GM23338 (cell line): Measurements from ENCODE around the gene ZNF398. TPM values are rescaled to one million over a fixed set of nuclear protein-coding genes. Genes with fewer than 3 reads are reported as not detected.

Experiments
- ATAC-seq: fragments of 200-7000 bp; cut with Tn5 transposase; 3 replicates; pipeline ENCODE4 v1.9.1; 2020
- DNase-seq: peaks from one replicate; pipeline ENCODE4 v3.0.0-alpha.2; 2015; ENCODE audit warnings: low spot score
- H2AFZ ChIP-seq: fragments of 200-600 bp; sonication (generic); 2 replicates; pipeline ENCODE4 v1.8.0; 2016; ENCODE audit warnings: antibody characterized with exemption, mild to moderate bottlenecking, moderate library complexity
- H3F3A ChIP-seq: fragments of 200-600 bp; sonication (generic); replicated peaks from 2 replicates; pipeline ENCODE4 v1.8.0; 2017; ENCODE audit warnings: antibody characterized with exemption, mixed run types, low read depth
- H3K27ac ChIP-seq: fragments of 200-600 bp; sonication (generic); 2 replicates; pipeline ENCODE4 v1.6.1; 2016; ENCODE audit warnings: low read depth
- H3K27me3 ChIP-seq: fragments of 200-600 bp; sonication (generic); 2 replicates; pipeline ENCODE4 v1.8.0; 2016; ENCODE audit warnings: mild to moderate bottlenecking, mixed run types, moderate library complexity; ENCODE audit not compliant: insufficient read depth
- H3K36me3 ChIP-seq: fragments of 200-600 bp; sonication (generic); 2 replicates; pipeline ENCODE4 v1.8.0; 2016; ENCODE audit warnings: mild to moderate bottlenecking; ENCODE audit not compliant: insufficient read depth
- H3K4me1 ChIP-seq: fragments of 200-600 bp; sonication (generic); 2 replicates; pipeline ENCODE4 v1.8.0; 2016; ENCODE audit warnings: mild to moderate bottlenecking, moderate library complexity; ENCODE audit not compliant: insufficient read depth
- H3K4me2 ChIP-seq: fragments of 200-600 bp; sonication (generic); 2 replicates; pipeline ENCODE4 v1.7.1; 2017; ENCODE audit warnings: mixed run types
- H3K4me3 ChIP-seq: fragments of 200-600 bp; sonication (generic); 2 replicates; pipeline ENCODE4 v1.6.1; 2016; ENCODE audit warnings: mixed run types
- H3K79me2 ChIP-seq: fragments of 200-600 bp; sonication (generic); replicated peaks from 2 replicates; pipeline ENCODE4 v1.8.0; 2017; ENCODE audit warnings: mild to moderate bottlenecking; ENCODE audit not compliant: insufficient read depth
- H3K9me2 ChIP-seq: fragments of 200-600 bp; sonication (generic); 2 replicates; pipeline ENCODE4 v1.8.0; 2017; ENCODE audit not compliant: insufficient read depth
- H4K20me1 ChIP-seq: fragments of 200-600 bp; sonication (generic); replicated peaks from 2 replicates; pipeline ENCODE4 v1.8.0; 2017; ENCODE audit warnings: mild to moderate bottlenecking; ENCODE audit not compliant: insufficient read depth
- H3K27ac Mint-ChIP-seq: 2 replicates; pipeline ENCODE4 v1.8.0; 2020; ENCODE audit warnings: inconsistent platforms, mild to moderate bottlenecking, moderate library complexity, mixed read lengths
- H3K27me3 Mint-ChIP-seq: 3 replicates; pipeline ENCODE4 v1.8.0; 2022; ENCODE audit warnings: low read depth, mild to moderate bottlenecking, moderate library complexity, mixed read lengths, inconsistent platforms; ENCODE audit not compliant: insufficient read depth, poor library complexity
- H3K36me3 Mint-ChIP-seq: 3 replicates; pipeline ENCODE4 v1.8.0; 2021; ENCODE audit warnings: low read depth, mild to moderate bottlenecking, inconsistent platforms, moderate library complexity, mixed read lengths
- H3K4me1 Mint-ChIP-seq: 3 replicates; pipeline ENCODE4 v1.8.0; 2020; ENCODE audit warnings: mild to moderate bottlenecking, inconsistent platforms, mixed read lengths
- H3K4me3 Mint-ChIP-seq: 3 replicates; pipeline ENCODE4 v1.8.0; 2021; ENCODE audit warnings: moderate library complexity, mild to moderate bottlenecking, inconsistent platforms, mixed read lengths
- H3K9me3 Mint-ChIP-seq: 3 replicates; pipeline ENCODE4 v1.8.0; 2020; ENCODE audit warnings: moderate library complexity, mild to moderate bottlenecking, inconsistent platforms, mixed read lengths
- CREB1 ChIP-seq: fragments of 250-450 bp; sonication (Bioruptor Pico); IDR thresholded peaks from 2 replicates; pipeline ENCODE4 v1.5.0; 2020; ENCODE audit warnings: low read depth, mild to moderate bottlenecking, moderate library complexity
- CTCF ChIP-seq, 2 experiments: fragments of 200-600 bp in 1 of 2; sonication (generic) in 1 of 2; conservative IDR thresholded peaks; 2 replicates each; pipeline versions ENCODE4 v1.5.1 to v1.6.1; 2016 to 2017; ENCODE audit warnings: antibody characterized with exemption in 2 of 2, low read depth in 2 of 2, mild to moderate bottlenecking in 2 of 2, moderate library complexity in 1 of 2
- ETS1 ChIP-seq: IDR thresholded peaks from 2 replicates; pipeline ENCODE4 v1.6.1; 2016; ENCODE audit warnings: antibody characterized with exemption
- EZH2 ChIP-seq: fragments of 200-600 bp; sonication (generic); IDR thresholded peaks from one replicate; pipeline ENCODE4 v1.8.0; 2017; ENCODE audit warnings: antibody characterized with exemption, mild to moderate bottlenecking, low read depth; ENCODE audit not compliant: unreplicated experiment
- EZH2phosphoT487 ChIP-seq: fragments of 200-600 bp; sonication (generic); IDR thresholded peaks from one replicate; pipeline ENCODE4 v1.8.1; 2018; ENCODE audit warnings: antibody characterized with exemption; ENCODE audit not compliant: unreplicated experiment
- JUNB ChIP-seq: IDR thresholded peaks from one replicate; pipeline ENCODE4 v1.6.1; 2016; ENCODE audit warnings: antibody characterized with exemption; ENCODE audit not compliant: unreplicated experiment
- NANOG ChIP-seq: IDR thresholded peaks from 2 replicates; pipeline ENCODE4 v1.6.1; 2016; ENCODE audit warnings: antibody characterized with exemption, borderline replicate concordance
- POLR2AphosphoS5 ChIP-seq: IDR thresholded peaks from 2 replicates; pipeline ENCODE4 v1.6.1; 2016; ENCODE audit warnings: antibody characterized with exemption, low read depth
- REST ChIP-seq: IDR thresholded peaks from one replicate; pipeline ENCODE4 v1.6.1; 2018; ENCODE audit warnings: antibody characterized with exemption; ENCODE audit not compliant: unreplicated experiment
- STAT1 ChIP-seq: IDR thresholded peaks from one replicate; pipeline ENCODE4 v1.6.1; 2016; ENCODE audit warnings: antibody characterized with exemption; ENCODE audit not compliant: unreplicated experiment
- ZNF114 ChIP-seq: fragments of 250-450 bp; sonication (Bioruptor Pico); IDR thresholded peaks from 2 replicates; pipeline ENCODE4 v1.5.0; 2020; ENCODE audit warnings: mild to moderate bottlenecking, moderate library complexity
- ZNF331 ChIP-seq: fragments of 250-450 bp; sonication (Bioruptor Pico); IDR thresholded peaks from 2 replicates; pipeline ENCODE4 v1.5.0; 2020; ENCODE audit warnings: low read depth, mild to moderate bottlenecking, moderate library complexity
- ZNF462 ChIP-seq: fragments of 250-450 bp; sonication (Bioruptor Pico); IDR thresholded peaks from 2 replicates; pipeline ENCODE4 v1.5.0; 2020; ENCODE audit warnings: mild to moderate bottlenecking, moderate library complexity
- polyA plus RNA-seq: library from polyadenylated mRNA; unstranded; fragments of >200 nt; fragmentation: Nextera tagmentation; extraction: Ambion mirVana; gene quantifications from 2 replicates; pipeline ENCODE4 v1.2.1, GENCODE V29; 2016
- total RNA-seq: library from RNA; depleted of rRNA; stranded (reverse); fragments of >200 nt; shearing (Covaris generic); gene quantifications from 2 replicates; pipeline ENCODE4 v1.2.3, GENCODE V29; 2014

The ZNF398 gene
- total and polyA plus RNA-seq, 2 experiments from 2014 or later = 20.7 to 99.6 TPM

GRCh38 chr7:149150981-149151380 is 3.7 kb downstream of the ZNF398 start:
- Mint-ChIP-seq H3K9me3 (peaks cover 5% of the 10 kb centered on the region), H3K4me1 (peaks cover 27% of the 10 kb centered on the region), H3K27me3 (peaks cover 13% of the 10 kb centered on the region), H3K27ac (peak overlapping the region; percentile 51), H3K36me3 (peaks cover 67% of the 10 kb centered on the region), H3K4me3 (peak overlapping the region; percentile 29)
- Histone ChIP-seq H3K4me3 (peak overlapping the region; percentile 75; the same call in 1 of the 2 replicates), H3K36me3 (peaks cover 34% of the 10 kb centered on the region), H3F3A (peaks cover 26% of the 10 kb centered on the region), H2AFZ (no peak overlapping the region), H3K79me2 (peaks cover 93% of the 10 kb centered on the region), H4K20me1 (peaks cover 52% of the 10 kb centered on the region), H3K27ac (peak overlapping the region; percentile 72), H3K4me2 (peak overlapping the region; percentile 84; the same call in 1 of the 2 replicates), H3K9me2 (no peaks in the 10 kb centered on the region), H3K27me3 (no peaks in the 10 kb centered on the region), H3K4me1 (peaks cover 17% of the 10 kb centered on the region)
- DNase-seq (peak; percentile 11), ATAC-seq (no peak)
- TF ChIP-seq REST = no peak
- TF ChIP-seq ZNF462 (CRISPR knock-in tag) = no peak
- TF ChIP-seq EZH2 = no peak
- no peak for TF ChIP-seq JUNB
- no peak for TF ChIP-seq ZNF114
- no peak for TF ChIP-seq ETS1
- no peak for TF ChIP-seq CTCF (conservative IDR thresholded peaks at IDR 0.05; ENCODE audit: low read depth in 2 of 2)
- no peak for TF ChIP-seq STAT1
- TF ChIP-seq CREB1 (CRISPR knock-in tag) = no peak
- TF ChIP-seq POLR2AphosphoS5 = no peak
- TF ChIP-seq ZNF331 (CRISPR knock-in tag) = no peak
- TF ChIP-seq NANOG = no peak
- no peak for TF ChIP-seq EZH2phosphoT487
